ENCODE measurements around the gene CSNK1D. TPM values are rescaled to one million over a fixed set of nuclear protein-coding genes. Genes with fewer than 3 reads are reported as not detected.
A peak's percentile ranks its signal among the peaks of the same experiment; 100 is the strongest.

CSNK1D gene
- total and polyA plus RNA-seq, 10 of the 15 experiments (the other 5 are each of a cell fraction or from before 2014, with no cell fraction given): 5.7 to 105 (median 58.1) TPM

GRCh38 chr17:82216301-82217119, 57.0 kb downstream of the CSNK1D start (continued):
- TF ChIP-seq, protein P1, sequence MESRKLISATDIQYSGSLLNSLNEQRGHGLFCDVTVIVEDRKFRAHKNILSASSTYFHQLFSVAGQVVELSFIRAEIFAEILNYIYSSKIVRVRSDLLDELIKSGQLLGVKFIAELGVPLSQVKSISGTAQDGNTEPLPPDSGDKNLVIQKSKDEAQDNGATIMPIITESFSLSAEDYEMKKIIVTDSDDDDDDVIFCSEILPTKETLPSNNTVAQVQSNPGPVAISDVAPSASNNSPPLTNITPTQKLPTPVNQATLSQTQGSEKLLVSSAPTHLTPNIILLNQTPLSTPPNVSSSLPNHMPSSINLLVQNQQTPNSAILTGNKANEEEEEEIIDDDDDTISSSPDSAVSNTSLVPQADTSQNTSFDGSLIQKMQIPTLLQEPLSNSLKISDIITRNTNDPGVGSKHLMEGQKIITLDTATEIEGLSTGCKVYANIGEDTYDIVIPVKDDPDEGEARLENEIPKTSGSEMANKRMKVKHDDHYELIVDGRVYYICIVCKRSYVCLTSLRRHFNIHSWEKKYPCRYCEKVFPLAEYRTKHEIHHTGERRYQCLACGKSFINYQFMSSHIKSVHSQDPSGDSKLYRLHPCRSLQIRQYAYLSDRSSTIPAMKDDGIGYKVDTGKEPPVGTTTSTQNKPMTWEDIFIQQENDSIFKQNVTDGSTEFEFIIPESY (IDR thresholded peaks at IDR 0.05): no peak
- TF ChIP-seq BCLAF1 (IDR thresholded peaks at IDR 0.05): no peak
- peak; percentile 89 for TF ChIP-seq SPI1 (IDR thresholded peaks at IDR 0.05; ENCODE audit: borderline replicate concordance, insufficient read depth, low read depth, low read length)
- TF ChIP-seq, protein P2, sequence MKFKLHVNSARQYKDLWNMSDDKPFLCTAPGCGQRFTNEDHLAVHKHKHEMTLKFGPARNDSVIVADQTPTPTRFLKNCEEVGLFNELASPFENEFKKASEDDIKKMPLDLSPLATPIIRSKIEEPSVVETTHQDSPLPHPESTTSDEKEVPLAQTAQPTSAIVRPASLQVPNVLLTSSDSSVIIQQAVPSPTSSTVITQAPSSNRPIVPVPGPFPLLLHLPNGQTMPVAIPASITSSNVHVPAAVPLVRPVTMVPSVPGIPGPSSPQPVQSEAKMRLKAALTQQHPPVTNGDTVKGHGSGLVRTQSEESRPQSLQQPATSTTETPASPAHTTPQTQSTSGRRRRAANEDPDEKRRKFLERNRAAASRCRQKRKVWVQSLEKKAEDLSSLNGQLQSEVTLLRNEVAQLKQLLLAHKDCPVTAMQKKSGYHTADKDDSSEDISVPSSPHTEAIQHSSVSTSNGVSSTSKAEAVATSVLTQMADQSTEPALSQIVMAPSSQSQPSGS (IDR thresholded peaks at IDR 0.05; ENCODE audit: low read length): no peak
- TF ChIP-seq SP1 (IDR thresholded peaks at IDR 0.05; ENCODE audit: low read depth, low read length): no peak
- no peak for TF ChIP-seq CHD1 (IDR thresholded peaks at IDR 0.05; ENCODE audit: low read depth, low read length)
- TF ChIP-seq CREM (IDR thresholded peaks at IDR 0.05; ENCODE audit: low read depth): no peak; the same call in 1 of the 2 replicates
- TF ChIP-seq DPF2 (IDR thresholded peaks at IDR 0.05): peak; percentile 49; the same call in 1 of the 2 replicates
- no peak for TF ChIP-seq ZSCAN29 (IDR thresholded peaks at IDR 0.05)
- no peak for TF ChIP-seq MYC (IDR thresholded peaks at IDR 0.05; ENCODE audit: insufficient read depth, insufficient read length, insufficient replicate concordance, low read length, severe bottlenecking)
- 0 out of 2 replicates have a peak, but pooled peaks have one; percentile 11 for TF ChIP-seq ZBTB40 (IDR thresholded peaks at IDR 0.05; ENCODE audit: borderline replicate concordance)
- no peak for TF ChIP-seq ZBED1 (IDR thresholded peaks at IDR 0.05; ENCODE audit: borderline replicate concordance)
- no peak; the same call in 1 of the 2 replicates for TF ChIP-seq MAX (IDR thresholded peaks at IDR 0.05; ENCODE audit: low read depth, low read length)
- 0 out of 2 replicates have a peak, but pooled peaks have one; percentile 25 for TF ChIP-seq TCF12 (IDR thresholded peaks at IDR 0.05; ENCODE audit: low read depth, low read length)
- TF ChIP-seq GATAD2B (conservative IDR thresholded peaks at IDR 0.05; ENCODE audit: low read depth): no peak
- TF ChIP-seq ZNF274 (IDR thresholded peaks at IDR 0.05; ENCODE audit: insufficient read depth, insufficient read length): no peak
- peak; percentile 81 for TF ChIP-seq IKZF1 (conservative IDR thresholded peaks at IDR 0.05)
- TF ChIP-seq WRNIP1 (IDR thresholded peaks at IDR 0.05; ENCODE audit: borderline replicate concordance, low read depth, low read length): no peak

Data from GM12878 (cell line).